GM23338 (cell line): Measurements from ENCODE around the gene PSMD6. TPM values are rescaled to one million over a fixed set of nuclear protein-coding genes. Genes with fewer than 3 reads are reported as not detected.

Experiments
- ATAC-seq: fragments of 200-7000 bp; cut with Tn5 transposase; 3 replicates; pipeline ENCODE4 v1.9.1; 2020
- DNase-seq: peaks from one replicate; pipeline ENCODE4 v3.0.0-alpha.2; 2015; ENCODE audit warnings: low spot score
- H2AFZ ChIP-seq: fragments of 200-600 bp; sonication (generic); 2 replicates; pipeline ENCODE4 v1.8.0; 2016; ENCODE audit warnings: antibody characterized with exemption, mild to moderate bottlenecking, moderate library complexity
- H3F3A ChIP-seq: fragments of 200-600 bp; sonication (generic); replicated peaks from 2 replicates; pipeline ENCODE4 v1.8.0; 2017; ENCODE audit warnings: antibody characterized with exemption, mixed run types, low read depth
- H3K27ac ChIP-seq: fragments of 200-600 bp; sonication (generic); 2 replicates; pipeline ENCODE4 v1.6.1; 2016; ENCODE audit warnings: low read depth
- H3K27me3 ChIP-seq: fragments of 200-600 bp; sonication (generic); 2 replicates; pipeline ENCODE4 v1.8.0; 2016; ENCODE audit warnings: mild to moderate bottlenecking, mixed run types, moderate library complexity; ENCODE audit not compliant: insufficient read depth
- H3K36me3 ChIP-seq: fragments of 200-600 bp; sonication (generic); 2 replicates; pipeline ENCODE4 v1.8.0; 2016; ENCODE audit warnings: mild to moderate bottlenecking; ENCODE audit not compliant: insufficient read depth
- H3K4me1 ChIP-seq: fragments of 200-600 bp; sonication (generic); 2 replicates; pipeline ENCODE4 v1.8.0; 2016; ENCODE audit warnings: mild to moderate bottlenecking, moderate library complexity; ENCODE audit not compliant: insufficient read depth
- H3K4me2 ChIP-seq: fragments of 200-600 bp; sonication (generic); 2 replicates; pipeline ENCODE4 v1.7.1; 2017; ENCODE audit warnings: mixed run types
- H3K4me3 ChIP-seq: fragments of 200-600 bp; sonication (generic); 2 replicates; pipeline ENCODE4 v1.6.1; 2016; ENCODE audit warnings: mixed run types
- H3K79me2 ChIP-seq: fragments of 200-600 bp; sonication (generic); replicated peaks from 2 replicates; pipeline ENCODE4 v1.8.0; 2017; ENCODE audit warnings: mild to moderate bottlenecking; ENCODE audit not compliant: insufficient read depth
- H3K9me2 ChIP-seq: fragments of 200-600 bp; sonication (generic); 2 replicates; pipeline ENCODE4 v1.8.0; 2017; ENCODE audit not compliant: insufficient read depth
- H4K20me1 ChIP-seq: fragments of 200-600 bp; sonication (generic); replicated peaks from 2 replicates; pipeline ENCODE4 v1.8.0; 2017; ENCODE audit warnings: mild to moderate bottlenecking; ENCODE audit not compliant: insufficient read depth
- H3K27ac Mint-ChIP-seq: 2 replicates; pipeline ENCODE4 v1.8.0; 2020; ENCODE audit warnings: inconsistent platforms, mild to moderate bottlenecking, moderate library complexity, mixed read lengths
- H3K27me3 Mint-ChIP-seq: 3 replicates; pipeline ENCODE4 v1.8.0; 2022; ENCODE audit warnings: low read depth, mild to moderate bottlenecking, moderate library complexity, mixed read lengths, inconsistent platforms; ENCODE audit not compliant: insufficient read depth, poor library complexity
- H3K36me3 Mint-ChIP-seq: 3 replicates; pipeline ENCODE4 v1.8.0; 2021; ENCODE audit warnings: low read depth, mild to moderate bottlenecking, inconsistent platforms, moderate library complexity, mixed read lengths
- H3K4me1 Mint-ChIP-seq: 3 replicates; pipeline ENCODE4 v1.8.0; 2020; ENCODE audit warnings: mild to moderate bottlenecking, inconsistent platforms, mixed read lengths
- H3K4me3 Mint-ChIP-seq: 3 replicates; pipeline ENCODE4 v1.8.0; 2021; ENCODE audit warnings: moderate library complexity, mild to moderate bottlenecking, inconsistent platforms, mixed read lengths
- H3K9me3 Mint-ChIP-seq: 3 replicates; pipeline ENCODE4 v1.8.0; 2020; ENCODE audit warnings: moderate library complexity, mild to moderate bottlenecking, inconsistent platforms, mixed read lengths
- CREB1 ChIP-seq: fragments of 250-450 bp; sonication (Bioruptor Pico); IDR thresholded peaks from 2 replicates; pipeline ENCODE4 v1.5.0; 2020; ENCODE audit warnings: low read depth, mild to moderate bottlenecking, moderate library complexity
- ETS1 ChIP-seq: IDR thresholded peaks from 2 replicates; pipeline ENCODE4 v1.6.1; 2016; ENCODE audit warnings: antibody characterized with exemption
- EZH2 ChIP-seq: fragments of 200-600 bp; sonication (generic); IDR thresholded peaks from one replicate; pipeline ENCODE4 v1.8.0; 2017; ENCODE audit warnings: antibody characterized with exemption, mild to moderate bottlenecking, low read depth; ENCODE audit not compliant: unreplicated experiment
- EZH2phosphoT487 ChIP-seq: fragments of 200-600 bp; sonication (generic); IDR thresholded peaks from one replicate; pipeline ENCODE4 v1.8.1; 2018; ENCODE audit warnings: antibody characterized with exemption; ENCODE audit not compliant: unreplicated experiment
- NANOG ChIP-seq: IDR thresholded peaks from 2 replicates; pipeline ENCODE4 v1.6.1; 2016; ENCODE audit warnings: antibody characterized with exemption, borderline replicate concordance
- POLR2AphosphoS5 ChIP-seq: IDR thresholded peaks from 2 replicates; pipeline ENCODE4 v1.6.1; 2016; ENCODE audit warnings: antibody characterized with exemption, low read depth
- ZNF114 ChIP-seq: fragments of 250-450 bp; sonication (Bioruptor Pico); IDR thresholded peaks from 2 replicates; pipeline ENCODE4 v1.5.0; 2020; ENCODE audit warnings: mild to moderate bottlenecking, moderate library complexity
- ZNF462 ChIP-seq: fragments of 250-450 bp; sonication (Bioruptor Pico); IDR thresholded peaks from 2 replicates; pipeline ENCODE4 v1.5.0; 2020; ENCODE audit warnings: mild to moderate bottlenecking, moderate library complexity
- polyA plus RNA-seq: library from polyadenylated mRNA; unstranded; fragments of >200 nt; fragmentation: Nextera tagmentation; extraction: Ambion mirVana; gene quantifications from 2 replicates; pipeline ENCODE4 v1.2.1, GENCODE V29; 2016
- total RNA-seq: library from RNA; depleted of rRNA; stranded (reverse); fragments of >200 nt; shearing (Covaris generic); gene quantifications from 2 replicates; pipeline ENCODE4 v1.2.3, GENCODE V29; 2014

The PSMD6 gene
- total and polyA plus RNA-seq, 2 experiments from 2014 or later: 98.1 to 205 TPM

GRCh38 chr3:63977893-63978292 is 45.4 kb downstream of the PSMD6 start:
- H3K36me3 ChIP-seq: no peaks in the 10 kb centered on the region

More at GRCh38 chr3:63977893-63978292, 45.4 kb downstream of the PSMD6 start:
- no peaks in the 10 kb centered on the region for H3F3A ChIP-seq
- no peaks in the 10 kb centered on the region for H3K9me3 Mint-ChIP-seq
- H3K4me3 Mint-ChIP-seq: no peak overlapping the region
- H3K27ac Mint-ChIP-seq: no peak overlapping the region
- H3K27ac ChIP-seq: peak overlapping the region; percentile 23; the same call in 1 of the 2 replicates
- no peaks in the 10 kb centered on the region for H3K9me2 ChIP-seq
- no peaks in the 10 kb centered on the region for H4K20me1 ChIP-seq
- H3K4me2 ChIP-seq: no peak overlapping the region
- H3K27me3 ChIP-seq: no peaks in the 10 kb centered on the region
- no peak overlapping the region for H2AFZ ChIP-seq
- peaks cover 3% of the 10 kb centered on the region; the same call in 2 of the 3 replicates for H3K36me3 Mint-ChIP-seq
- no peak for TF ChIP-seq ZNF462 (CRISPR knock-in tag)
- TF ChIP-seq ETS1: no peak
- no peak for TF ChIP-seq POLR2AphosphoS5
- no peak for TF ChIP-seq NANOG
- TF ChIP-seq ZNF114 (CRISPR knock-in tag): no peak
- TF ChIP-seq EZH2phosphoT487: no peak
- TF ChIP-seq CREB1 (CRISPR knock-in tag): no peak
- no peak for TF ChIP-seq EZH2
- peaks cover 9% of the 10 kb centered on the region for H3K4me1 ChIP-seq
- peaks cover 19% of the 10 kb centered on the region for H3K79me2 ChIP-seq
- H3K27me3 Mint-ChIP-seq: peaks cover 2% of the 10 kb centered on the region
- no peak overlapping the region for H3K4me3 ChIP-seq
- peaks cover 17% of the 10 kb centered on the region for H3K4me1 Mint-ChIP-seq
- DNase-seq: no peak
- no peak for ATAC-seq
